ENCODE data around the gene COL16A1.

COL16A1 gene

GRCh38 chr1:31742462-31743212, 38.8 kb upstream of the COL16A1 start:
- no peak for TF ChIP-seq CTCF (IDR thresholded peaks at IDR 0.05; ENCODE audit: low read depth, low read length, missing control alignments)
- DNase-seq (ENCODE audit: low read depth), result no peak
- H3K4me3 ChIP-seq (ENCODE audit: low read depth, low read length), result no peak overlapping the region

DNA sequence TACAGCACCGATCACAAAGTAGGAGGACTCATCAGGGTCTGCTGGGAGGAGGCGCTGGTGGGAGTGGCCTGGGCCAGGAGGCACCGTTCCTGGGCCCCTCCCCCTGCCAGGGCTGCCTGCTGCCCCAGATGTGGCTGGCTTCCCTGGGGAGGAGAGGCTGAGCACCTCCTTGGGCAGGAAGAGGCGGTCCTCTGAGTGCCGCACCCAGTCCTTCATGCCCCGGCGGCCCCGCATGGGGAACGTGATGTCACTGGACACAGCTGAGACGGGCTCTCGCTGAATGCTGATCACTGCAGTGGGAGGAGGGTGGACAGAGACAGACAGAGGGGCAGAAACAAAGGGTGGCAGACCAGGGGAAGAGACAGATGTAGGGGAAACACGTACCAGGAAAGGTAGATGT, 35.5 kb upstream of the COL16A1 start:
- no peak for DNase-seq (ENCODE audit: low read depth)
- no peak for TF ChIP-seq CTCF (IDR thresholded peaks at IDR 0.05; ENCODE audit: low read depth, low read length, missing control alignments)
- H3K4me3 ChIP-seq (ENCODE audit: low read depth, low read length), result no peak overlapping the region

- DNase-seq (ENCODE audit: low read depth), result no peak
- TF ChIP-seq CTCF (IDR thresholded peaks at IDR 0.05; ENCODE audit: low read depth, low read length, missing control alignments), result no peak
Measured at GRCh38 chr1:31736675-31737074, 32.9 kb upstream of the COL16A1 start.

GRCh38 chr1:31735571-31735970, 31.8 kb upstream of the COL16A1 start:
- no peak overlapping the region for H3K4me3 ChIP-seq (ENCODE audit: low read depth, low read length)
- DNase-seq (ENCODE audit: low read depth), result no peak
- no peak for TF ChIP-seq CTCF (IDR thresholded peaks at IDR 0.05; ENCODE audit: low read depth, low read length, missing control alignments)

More at GRCh38 chr1:31736675-31737074, 32.9 kb upstream of the COL16A1 start:
- no peak overlapping the region for H3K4me3 ChIP-seq (ENCODE audit: low read depth, low read length)

DNA sequence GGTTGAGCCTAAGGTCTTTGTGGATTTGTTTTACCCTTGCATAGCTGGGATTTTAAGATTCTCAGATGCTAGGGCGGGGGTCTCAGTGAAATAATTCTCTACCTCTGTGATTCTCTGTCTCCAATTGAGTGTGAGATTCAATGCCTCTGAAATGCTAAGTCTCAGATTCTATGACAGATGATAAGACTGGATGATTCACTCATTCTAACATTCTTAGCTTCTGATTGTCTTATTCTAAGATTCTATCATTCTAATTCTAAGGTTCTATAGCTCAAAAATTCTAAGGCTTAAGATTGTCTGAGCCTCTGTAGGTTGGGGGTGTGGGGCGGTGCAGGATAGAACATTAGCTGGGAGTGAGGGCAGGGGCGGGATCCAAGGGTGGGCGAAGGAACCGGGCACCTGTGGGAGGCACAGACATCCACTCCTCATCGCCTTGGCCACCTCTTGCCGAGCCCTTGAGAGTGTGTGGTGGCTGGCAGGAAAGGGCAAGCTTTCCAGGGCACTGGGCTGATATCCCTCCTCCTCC, 30.8 kb upstream of the COL16A1 start:
- no peak overlapping the region for H3K4me3 ChIP-seq (ENCODE audit: low read depth, low read length)
- DNase-seq (ENCODE audit: low read depth), result no peak
- TF ChIP-seq CTCF (IDR thresholded peaks at IDR 0.05; ENCODE audit: low read depth, low read length, missing control alignments), result no peak

DNA sequence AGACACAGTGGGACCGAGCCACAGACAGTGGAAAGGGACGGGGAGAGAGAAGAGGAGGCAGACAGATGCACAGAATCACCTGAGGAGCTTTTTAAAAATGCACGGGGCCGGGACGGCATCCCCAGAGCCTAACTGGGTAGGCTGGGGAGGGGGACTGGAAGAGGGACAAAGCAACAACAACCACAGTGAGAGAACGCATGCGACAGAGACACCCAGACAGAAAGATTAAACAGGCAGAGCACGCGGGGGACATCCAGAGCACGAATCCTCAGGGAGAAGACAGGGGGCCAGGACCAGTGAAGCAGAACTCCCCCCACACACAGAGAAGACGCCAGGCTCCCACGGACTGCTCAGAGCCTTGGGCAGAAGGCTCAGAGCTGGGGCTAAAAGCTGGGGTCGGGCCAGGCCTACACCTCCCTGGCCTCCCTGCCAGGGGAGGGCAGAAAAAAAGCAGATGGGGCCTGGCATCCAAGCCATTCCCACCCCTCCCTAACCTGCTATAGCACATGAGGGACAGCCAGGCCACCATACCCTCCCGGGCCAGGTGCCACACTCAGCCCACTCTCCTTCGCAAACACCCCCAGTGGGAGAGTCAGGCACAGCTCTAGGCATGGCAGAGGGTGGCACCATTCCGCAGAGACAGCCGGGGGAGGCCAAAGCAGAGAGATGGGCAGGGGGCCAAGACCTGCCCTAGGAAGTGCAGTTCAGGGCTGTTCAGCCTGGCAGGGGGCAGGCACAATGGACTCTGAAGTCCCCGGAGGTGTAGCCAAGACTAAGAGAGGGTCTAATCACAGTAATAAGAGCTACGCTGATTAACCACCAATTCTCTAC, 29.8 kb upstream of the COL16A1 start:
- TF ChIP-seq CTCF (IDR thresholded peaks at IDR 0.05; ENCODE audit: low read depth, low read length, missing control alignments), result no peak
- H3K4me3 ChIP-seq (ENCODE audit: low read depth, low read length), result no peak overlapping the region
- DNase-seq (ENCODE audit: low read depth), result no peak
